Glomerular endothelial cell (primary cell): Measurements from ENCODE around the gene SLC20A1. TPM values are rescaled to one million over a fixed set of nuclear protein-coding genes. Genes with fewer than 3 reads are reported as not detected.

Experiments used
- DNase-seq: peaks from one replicate; pipeline ENCODE4 v3.0.0-alpha.2; 2011; ENCODE audit warnings: low read depth, low spot score; ENCODE audit errors: extremely low read depth
- total RNA-seq: library from RNA; depleted of rRNA; stranded (reverse); fragments of >200 nt; gene quantifications from 2 replicates; pipeline ENCODE4 v1.2.3, GENCODE V29; 2015

SLC20A1 gene
- total RNA-seq, 1 donor from 2014 or later: 90.7 TPM

GRCh38 chr2:112682101-112682500 is 36.4 kb downstream of the SLC20A1 start:
- DNase-seq: no peak

- no peak for DNase-seq
Measured at GRCh38 chr2:112683550-112684414, 38.0 kb downstream of the SLC20A1 start.

- no peak for DNase-seq
Measured at GRCh38 chr2:112684415-112684775, 38.7 kb downstream of the SLC20A1 start.

- DNase-seq: no peak
Measured at GRCh38 chr2:112685271-112685884, 39.6 kb downstream of the SLC20A1 start.

- no peak for DNase-seq
Measured at GRCh38 chr2:112686348-112687217, 40.8 kb downstream of the SLC20A1 start.

GRCh38 chr2:112687522-112687921 is 41.8 kb downstream of the SLC20A1 start:
- no peak for DNase-seq

GRCh38 chr2:112688086-112688880 is 42.5 kb downstream of the SLC20A1 start:
- no peak for DNase-seq

GRCh38 chr2:112690853-112691401 is 45.2 kb downstream of the SLC20A1 start:
- peak; percentile 45 for DNase-seq

- no peak for DNase-seq
Measured at GRCh38 chr2:112691881-112692281, 46.1 kb downstream of the SLC20A1 start.

- DNase-seq: peak; percentile 56
Measured at GRCh38 chr2:112692495-112692911, 46.8 kb downstream of the SLC20A1 start.

- DNase-seq: no peak
Measured at GRCh38 chr2:112692918-112693317, 47.2 kb downstream of the SLC20A1 start.

- no peak for DNase-seq
Measured at GRCh38 chr2:112693596-112693995, 47.9 kb downstream of the SLC20A1 start.

- DNase-seq: no peak
Measured at GRCh38 chr2:112694182-112694581, 48.4 kb downstream of the SLC20A1 start.

- no peak for DNase-seq
Measured at GRCh38 chr2:112698834-112699515, 53.2 kb downstream of the SLC20A1 start.

GRCh38 chr2:112699984-112700667 is 54.4 kb downstream of the SLC20A1 start:
- no peak for DNase-seq

GRCh38 chr2:112701052-112701451 is 55.3 kb downstream of the SLC20A1 start:
- no peak for DNase-seq

GRCh38 chr2:112703684-112704083 is 57.9 kb downstream of the SLC20A1 start:
- no peak for DNase-seq

GRCh38 chr2:112705575-112705974 is 59.8 kb downstream of the SLC20A1 start:
- DNase-seq: no peak

- DNase-seq: no peak
Measured at GRCh38 chr2:112706170-112706664, 60.5 kb downstream of the SLC20A1 start.
